Stimulated activated naive CD4-positive, alpha-beta T cell treated with Interleukin-2 at 50 U/mL for 16 hours (primary cell): ENCODE results near the gene GPX5.

Experiments
- DNase-seq: peaks from one replicate; lab custom pipeline; 2025; lab: John Stamatoyannopoulos, UW

The GPX5 gene

GRCh38 chr6:28555136-28555535 lies 29.5 kb downstream of the GPX5 start:
- no peak for DNase-seq

GRCh38 chr6:28558629-28559028 lies 32.9 kb downstream of the GPX5 start:
- no peak for DNase-seq

GRCh38 chr6:28563430-28564095 lies 37.9 kb downstream of the GPX5 start:
- no peak for DNase-seq

GRCh38 chr6:28565823-28566526 lies 40.3 kb downstream of the GPX5 start:
- no peak for DNase-seq

- DNase-seq, result no peak
These were observed 41.0 kb downstream of the GPX5 start for GRCh38 chr6:28566527-28567252.

GRCh38 chr6:28567506-28567905 lies 41.8 kb downstream of the GPX5 start:
- DNase-seq, result no peak

- DNase-seq, result no peak
These were observed 42.9 kb downstream of the GPX5 start for GRCh38 chr6:28568515-28569108.

- no peak for DNase-seq
These were observed 44.1 kb downstream of the GPX5 start for GRCh38 chr6:28569748-28570147.

- no peak for DNase-seq
These were observed 54.8 kb downstream of the GPX5 start for GRCh38 chr6:28580475-28580874.

- DNase-seq, result no peak
These were observed 57.8 kb downstream of the GPX5 start for GRCh38 chr6:28583463-28583862.
